ENCODE measurements around the gene CDK18.

Gene CDK18

DNA sequence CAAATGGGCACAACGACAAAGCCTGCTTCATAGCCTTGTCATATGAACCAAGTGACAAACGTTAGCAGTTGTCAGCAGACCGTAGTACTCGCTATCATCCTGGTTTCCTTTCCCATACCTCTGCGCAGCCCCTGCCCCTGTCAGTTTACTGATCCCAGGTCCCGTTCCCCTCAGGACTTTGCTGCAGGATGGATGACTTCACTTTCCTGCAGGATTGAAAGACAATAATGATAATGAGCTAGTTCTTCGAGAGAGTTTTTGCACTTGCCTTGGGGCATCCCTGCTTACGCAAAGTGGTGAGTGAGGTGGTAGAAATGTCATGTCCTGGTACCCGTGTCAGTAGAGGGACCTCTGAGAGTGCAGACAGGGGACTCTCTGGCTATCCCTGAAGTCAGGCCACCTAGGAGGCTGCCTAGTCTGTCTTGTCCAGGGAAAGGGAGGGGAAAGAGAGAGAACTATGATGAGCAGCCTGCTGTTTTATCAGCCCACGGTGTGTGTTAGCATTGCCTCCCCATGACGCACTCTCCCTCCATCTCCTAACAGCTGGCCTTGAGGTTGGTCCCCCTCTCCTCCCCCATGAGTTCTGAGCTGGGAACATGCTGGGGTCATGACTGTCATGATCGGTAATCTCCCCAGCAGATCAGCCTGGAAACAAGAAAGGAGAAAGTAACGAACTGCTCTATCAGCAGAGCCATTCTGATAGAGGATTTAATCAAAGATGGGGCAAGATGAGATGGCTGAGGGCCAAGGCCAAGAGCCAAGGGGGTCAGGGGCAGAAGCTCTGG, 73.6 kb downstream of the CDK18 start:
- no peaks in the 10 kb centered on the region for H3K9me3 ChIP-seq (ENCODE audit: control insufficient read depth in 1 of 2, low read length in 2 of 2)
- H3K4me1 ChIP-seq (ENCODE audit: control insufficient read depth in 1 of 2, insufficient read depth in 2 of 2, low read length in 2 of 2): peaks cover 5 to 10% of the 10 kb centered on the region in 2 donors
- H3K9ac ChIP-seq (ENCODE audit: low read depth in 1 of 2, low read length in 2 of 2): no peak overlapping the region
- no peak overlapping the region for H3K4me3 ChIP-seq (ENCODE audit: low read depth in 1 of 2, low read length in 2 of 2)
- no peaks in the 10 kb centered on the region for H3K36me3 ChIP-seq (ENCODE audit: control insufficient read depth in 1 of 2, insufficient read depth in 2 of 2, low read length in 2 of 2)
- H3K27me3 ChIP-seq (ENCODE audit: control insufficient read depth in 1 of 2, insufficient read depth in 2 of 2, low read length in 2 of 2): peaks cover 0 to 15% of the 10 kb centered on the region in 2 donors
- H3K27ac ChIP-seq (ENCODE audit: low read depth, low read length): no peak overlapping the region

DNA sequence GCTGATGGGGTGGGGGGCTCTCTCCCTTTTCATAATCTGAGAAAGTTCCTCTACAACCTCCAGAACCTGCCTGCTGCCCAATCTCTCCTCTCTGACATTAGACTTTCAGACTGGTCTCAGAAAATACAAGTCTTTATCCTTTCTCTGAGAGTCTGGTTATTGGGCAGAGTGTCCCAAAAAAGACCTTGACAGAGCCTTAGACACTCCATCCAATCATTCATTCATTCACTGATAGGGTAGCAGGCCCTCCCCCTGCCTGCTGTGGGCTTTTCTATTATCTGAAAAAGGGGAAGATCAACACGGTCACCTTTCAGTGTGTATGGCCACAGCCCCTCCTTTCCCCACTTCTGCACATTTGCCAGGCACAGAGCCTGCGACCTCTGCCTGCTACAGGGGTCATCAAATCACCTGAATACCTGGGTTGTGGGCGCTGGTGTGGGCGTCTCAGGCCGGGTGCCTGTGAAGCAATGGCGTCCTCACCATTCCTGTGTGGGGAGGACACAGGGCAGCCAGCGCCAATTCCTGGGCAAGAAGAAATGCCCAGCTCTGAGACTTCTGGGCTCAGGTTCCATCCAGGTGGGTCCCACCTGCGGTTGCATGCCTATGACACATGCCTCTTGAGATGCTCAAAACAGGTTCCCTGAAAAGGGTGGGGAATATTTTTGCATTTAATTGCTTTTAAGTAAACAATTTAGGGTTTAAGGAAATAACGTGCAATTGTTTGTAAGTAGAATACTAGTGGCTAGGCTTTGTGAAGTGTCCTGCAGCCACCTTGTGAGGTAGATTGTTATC, 74.5 kb downstream of the CDK18 start:
- H3K9ac ChIP-seq (ENCODE audit: low read depth in 1 of 2, low read length in 2 of 2): no peak overlapping the region
- no peak overlapping the region for H3K27ac ChIP-seq (ENCODE audit: low read depth, low read length)
- no peak overlapping the region for H3K4me3 ChIP-seq (ENCODE audit: low read depth in 1 of 2, low read length in 2 of 2)
- no peaks in the 10 kb centered on the region for H3K36me3 ChIP-seq (ENCODE audit: control insufficient read depth in 1 of 2, insufficient read depth in 2 of 2, low read length in 2 of 2)
- H3K9me3 ChIP-seq (ENCODE audit: control insufficient read depth in 1 of 2, low read length in 2 of 2): no peaks in the 10 kb centered on the region
- peaks cover 5 to 13% of the 10 kb centered on the region in 2 donors for H3K4me1 ChIP-seq (ENCODE audit: control insufficient read depth in 1 of 2, insufficient read depth in 2 of 2, low read length in 2 of 2)
- H3K27me3 ChIP-seq (ENCODE audit: control insufficient read depth in 1 of 2, insufficient read depth in 2 of 2, low read length in 2 of 2): peaks cover 0 to 15% of the 10 kb centered on the region in 2 donors

GRCh38 chr1:205579711-205580110, 75.2 kb downstream of the CDK18 start:
- Histone ChIP-seq H3K36me3 (ENCODE audit: control insufficient read depth in 1 of 2, insufficient read depth in 2 of 2, low read length in 2 of 2) (no peaks in the 10 kb centered on the region), H3K4me3 (ENCODE audit: low read depth in 1 of 2, low read length in 2 of 2) (no peak overlapping the region), H3K27ac (ENCODE audit: low read depth, low read length) (no peak overlapping the region), H3K27me3 (ENCODE audit: control insufficient read depth in 1 of 2, insufficient read depth in 2 of 2, low read length in 2 of 2) (peaks cover 0 to 15% of the 10 kb centered on the region in 2 donors), H3K4me1 (ENCODE audit: control insufficient read depth in 1 of 2, insufficient read depth in 2 of 2, low read length in 2 of 2) (peaks cover 5 to 13% of the 10 kb centered on the region in 2 donors), H3K9ac (ENCODE audit: low read depth in 1 of 2, low read length in 2 of 2) (no peak overlapping the region), H3K9me3 (ENCODE audit: control insufficient read depth in 1 of 2, low read length in 2 of 2) (no peaks in the 10 kb centered on the region)

- H3K4me1 ChIP-seq (ENCODE audit: control insufficient read depth in 1 of 2, insufficient read depth in 2 of 2, low read length in 2 of 2): peaks cover 5 to 13% of the 10 kb centered on the region in 2 donors
- H3K27ac ChIP-seq (ENCODE audit: low read depth, low read length): no peak overlapping the region
- H3K9me3 ChIP-seq (ENCODE audit: control insufficient read depth in 1 of 2, low read length in 2 of 2): no peaks in the 10 kb centered on the region
- no peak overlapping the region for H3K9ac ChIP-seq (ENCODE audit: low read depth in 1 of 2, low read length in 2 of 2)
- no peaks in the 10 kb centered on the region for H3K36me3 ChIP-seq (ENCODE audit: control insufficient read depth in 1 of 2, insufficient read depth in 2 of 2, low read length in 2 of 2)
- H3K4me3 ChIP-seq (ENCODE audit: low read depth in 1 of 2, low read length in 2 of 2): no peak overlapping the region
- H3K27me3 ChIP-seq (ENCODE audit: control insufficient read depth in 1 of 2, insufficient read depth in 2 of 2, low read length in 2 of 2): peaks cover 0 to 15% of the 10 kb centered on the region in 2 donors
These were observed 75.9 kb downstream of the CDK18 start for GRCh38 chr1:205580140-205580922.

DNA sequence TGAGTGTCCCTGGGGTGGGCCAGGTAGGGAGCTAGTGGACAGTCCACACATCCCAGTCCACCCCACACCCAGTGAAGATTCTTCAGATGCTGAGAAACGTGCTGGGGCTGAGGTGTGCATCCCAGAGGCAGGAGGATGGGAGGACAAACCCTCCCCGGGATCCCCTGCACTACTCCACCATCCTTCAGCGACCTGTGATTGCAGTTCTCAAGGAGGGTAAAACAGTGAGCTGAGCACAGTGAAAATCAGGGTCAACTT, 76.4 kb downstream of the CDK18 start:
- Histone ChIP-seq H3K4me3 (ENCODE audit: low read depth in 1 of 2, low read length in 2 of 2) (no peak overlapping the region), H3K9ac (ENCODE audit: low read depth in 1 of 2, low read length in 2 of 2) (no peak overlapping the region), H3K4me1 (ENCODE audit: control insufficient read depth in 1 of 2, insufficient read depth in 2 of 2, low read length in 2 of 2) (peaks cover 5 to 13% of the 10 kb centered on the region in 2 donors), H3K27me3 (ENCODE audit: control insufficient read depth in 1 of 2, insufficient read depth in 2 of 2, low read length in 2 of 2) (peaks cover 0 to 15% of the 10 kb centered on the region in 2 donors), H3K27ac (ENCODE audit: low read depth, low read length) (no peak overlapping the region), H3K9me3 (ENCODE audit: control insufficient read depth in 1 of 2, low read length in 2 of 2) (no peaks in the 10 kb centered on the region), H3K36me3 (ENCODE audit: control insufficient read depth in 1 of 2, insufficient read depth in 2 of 2, low read length in 2 of 2) (no peaks in the 10 kb centered on the region)

DNA sequence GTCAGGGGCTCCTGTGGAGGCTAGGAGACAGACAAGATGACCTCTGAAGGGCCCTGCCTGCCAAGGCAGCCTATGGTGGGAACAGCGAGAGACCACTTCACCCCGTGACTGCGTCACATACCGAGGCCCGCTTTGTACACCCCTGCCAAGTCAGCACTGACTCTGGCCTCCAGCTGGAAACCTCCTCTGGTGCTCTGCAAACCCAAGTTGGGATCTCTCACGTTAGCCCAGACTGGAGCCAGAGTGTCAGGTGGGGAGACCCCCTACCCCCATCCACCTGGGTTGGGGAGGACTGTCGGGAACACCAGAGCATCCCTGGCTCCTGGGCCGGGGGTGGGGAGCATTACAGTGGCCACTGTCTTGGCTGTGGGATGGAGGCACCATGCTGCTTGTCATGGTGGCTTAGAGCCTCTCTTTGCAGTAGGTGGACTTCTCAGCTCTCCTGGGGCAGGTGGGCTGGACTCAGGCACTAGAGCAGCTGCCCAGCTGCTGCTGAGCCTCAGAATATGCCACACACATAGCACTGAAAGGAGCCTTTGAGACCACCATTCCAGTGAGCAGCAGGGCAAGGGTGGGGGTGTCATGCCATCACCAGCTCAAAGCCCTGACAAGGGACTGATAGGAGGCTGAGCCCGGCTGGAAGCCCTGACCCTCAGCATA, 77.0 kb downstream of the CDK18 start:
- H3K36me3 ChIP-seq (ENCODE audit: control insufficient read depth in 1 of 2, insufficient read depth in 2 of 2, low read length in 2 of 2): no peaks in the 10 kb centered on the region
- peaks cover 0 to 15% of the 10 kb centered on the region in 2 donors for H3K27me3 ChIP-seq (ENCODE audit: control insufficient read depth in 1 of 2, insufficient read depth in 2 of 2, low read length in 2 of 2)
- H3K4me3 ChIP-seq (ENCODE audit: low read depth in 1 of 2, low read length in 2 of 2): no peak overlapping the region
- no peak overlapping the region for H3K9ac ChIP-seq (ENCODE audit: low read depth in 1 of 2, low read length in 2 of 2)
- H3K9me3 ChIP-seq (ENCODE audit: control insufficient read depth in 1 of 2, low read length in 2 of 2): no peaks in the 10 kb centered on the region
- no peak overlapping the region for H3K27ac ChIP-seq (ENCODE audit: low read depth, low read length)
- H3K4me1 ChIP-seq (ENCODE audit: control insufficient read depth in 1 of 2, insufficient read depth in 2 of 2, low read length in 2 of 2): peaks cover 5 to 13% of the 10 kb centered on the region in 2 donors

DNA sequence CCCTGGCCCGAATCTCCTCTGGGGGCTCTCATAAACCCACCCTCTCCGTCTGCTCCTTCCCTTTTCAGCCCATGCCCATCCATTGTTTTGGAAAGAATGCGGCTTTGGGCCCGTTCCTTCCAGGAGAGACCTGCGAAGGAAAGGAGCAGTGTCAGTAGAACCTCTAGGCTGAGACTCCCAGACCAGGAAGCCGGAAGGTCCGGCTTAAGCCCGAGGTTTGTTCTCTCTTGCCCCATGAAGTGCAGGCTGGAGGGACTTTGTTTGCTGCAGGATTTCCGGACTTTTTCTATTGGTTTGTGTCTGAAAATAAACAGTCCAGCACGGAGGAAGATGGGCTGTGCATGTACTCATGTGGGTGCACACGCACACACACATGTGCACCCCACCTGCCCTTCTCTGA, 77.6 kb downstream of the CDK18 start:
- Histone ChIP-seq H3K27me3 (ENCODE audit: control insufficient read depth in 1 of 2, insufficient read depth in 2 of 2, low read length in 2 of 2) (peaks cover 0 to 12% of the 10 kb centered on the region in 2 donors), H3K27ac (ENCODE audit: low read depth, low read length) (no peak overlapping the region), H3K9me3 (ENCODE audit: control insufficient read depth in 1 of 2, low read length in 2 of 2) (no peaks in the 10 kb centered on the region), H3K9ac (ENCODE audit: low read depth in 1 of 2, low read length in 2 of 2) (no peak overlapping the region), H3K4me3 (ENCODE audit: low read depth in 1 of 2, low read length in 2 of 2) (no peak overlapping the region), H3K4me1 (ENCODE audit: control insufficient read depth in 1 of 2, insufficient read depth in 2 of 2, low read length in 2 of 2) (peaks cover 5 to 13% of the 10 kb centered on the region in 2 donors), H3K36me3 (ENCODE audit: control insufficient read depth in 1 of 2, insufficient read depth in 2 of 2, low read length in 2 of 2) (no peaks in the 10 kb centered on the region)
